Caco-2 (cell line): ENCODE results near the gene SLC9A3. TPM values are rescaled to one million over a fixed set of nuclear protein-coding genes. Genes with fewer than 3 reads are reported as not detected.

ENCODE experiments used
- BruUV-seq: library from RNA; stranded (reverse); fragments of 400-500 nt; replicated peaks from 2 replicates; lab custom pipeline; 2021; lab: Mats Ljungman, UMichigan
- CTCF ChIA-PET: fragments of 300-600 bp; sonication (Branson Sonifier 250); formaldehyde crosslinking; loops from one replicate; lab custom pipeline; 2022; ENCODE audit warnings: antibody characterized with exemption; lab: Charles Lee
- POLR2A ChIA-PET: fragments of 300-600 bp; sonication (Branson Sonifier 250); formaldehyde crosslinking; loops from one replicate; lab custom pipeline; 2022; ENCODE audit warnings: antibody characterized with exemption; lab: Charles Lee
- DNase-seq, 2 experiments: peaks; one replicate each; pipeline versions ENCODE4 v3.0.0 to v3.0.0-alpha.2; 2020 to 2022
- H3K27me3 ChIP-seq: replicated peaks from 2 replicates; pipeline ENCODE4 v1.6.0; 2011; ENCODE audit warnings: low read length; ENCODE audit not compliant: control insufficient read depth, insufficient read depth
- H3K36me3 ChIP-seq: 2 replicates; pipeline ENCODE4 v1.5.1; 2011; ENCODE audit warnings: low read length; ENCODE audit not compliant: control insufficient read depth, insufficient read depth
- H3K4me1 ChIP-seq: fragments of 250-450 bp; sonication (Bioruptor Pico); 2 replicates; pipeline ENCODE4 v1.5.1; 2020; ENCODE audit warnings: mild to moderate bottlenecking
- H3K4me3 ChIP-seq: 2 replicates; pipeline ENCODE4 v1.5.1; 2011; ENCODE audit warnings: low read depth, mild to moderate bottlenecking, control low read depth, low read length
- H3K9me3 ChIP-seq: fragments of 250-450 bp; sonication (Bioruptor Pico); 2 replicates; pipeline ENCODE4 v1.5.1; 2020; ENCODE audit warnings: mild to moderate bottlenecking, moderate library complexity
- H3K27ac Mint-ChIP-seq: one replicate; pipeline ENCODE4 v1.8.0; 2022; ENCODE audit warnings: mixed read lengths; ENCODE audit not compliant: unreplicated experiment
- H3K27me3 Mint-ChIP-seq: one replicate; pipeline ENCODE4 v1.8.0; 2022; ENCODE audit warnings: mixed read lengths; ENCODE audit not compliant: insufficient read depth, unreplicated experiment
- H3K36me3 Mint-ChIP-seq: one replicate; pipeline ENCODE4 v1.8.0; 2022; ENCODE audit warnings: mild to moderate bottlenecking, mixed read lengths; ENCODE audit not compliant: insufficient read depth, unreplicated experiment
- H3K4me1 Mint-ChIP-seq: one replicate; pipeline ENCODE4 v1.8.0; 2022; ENCODE audit warnings: low read depth, mixed read lengths; ENCODE audit not compliant: unreplicated experiment
- H3K4me3 Mint-ChIP-seq: one replicate; pipeline ENCODE4 v1.8.0; 2022; ENCODE audit warnings: mild to moderate bottlenecking, moderate library complexity, mixed read lengths; ENCODE audit not compliant: unreplicated experiment
- H3K9me3 Mint-ChIP-seq: one replicate; pipeline ENCODE4 v1.8.0; 2022; ENCODE audit warnings: mixed read lengths; ENCODE audit not compliant: unreplicated experiment
- CTCF ChIP-seq, 2 experiments: fragments of 200-600 bp in 1 of 2; IDR thresholded peaks; 1 replicate in 1 of 2; 2 replicates in 1 of 2; pipeline versions ENCODE4 v1.5.1 to v1.8.0; 2011 to 2022; ENCODE audit warnings: antibody characterized with exemption in 1 of 2, control low read depth in 1 of 2, inconsistent platforms in 1 of 2, low read depth in 1 of 2, low read length in 1 of 2, mild to moderate bottlenecking in 1 of 2, moderate library complexity in 1 of 2; ENCODE audit not compliant: insufficient read depth in 1 of 2, severe bottlenecking in 1 of 2, unreplicated experiment in 1 of 2
- intact Hi-C: fragments of 100-400 bp; cut with micrococcal nuclease; formaldehyde crosslinking; loops from one replicate; pipeline ENCODE4 v1.10.0; 2022; ENCODE audit not compliant: unreplicated experiment
- total RNA-seq: library from RNA; stranded (reverse); gene quantifications from 2 replicates; pipeline ENCODE4 v1.2.3, GENCODE V29; 2022

Gene SLC9A3
- total RNA-seq, 1 experiment from 2014 or later: 3.4 TPM

DNA sequence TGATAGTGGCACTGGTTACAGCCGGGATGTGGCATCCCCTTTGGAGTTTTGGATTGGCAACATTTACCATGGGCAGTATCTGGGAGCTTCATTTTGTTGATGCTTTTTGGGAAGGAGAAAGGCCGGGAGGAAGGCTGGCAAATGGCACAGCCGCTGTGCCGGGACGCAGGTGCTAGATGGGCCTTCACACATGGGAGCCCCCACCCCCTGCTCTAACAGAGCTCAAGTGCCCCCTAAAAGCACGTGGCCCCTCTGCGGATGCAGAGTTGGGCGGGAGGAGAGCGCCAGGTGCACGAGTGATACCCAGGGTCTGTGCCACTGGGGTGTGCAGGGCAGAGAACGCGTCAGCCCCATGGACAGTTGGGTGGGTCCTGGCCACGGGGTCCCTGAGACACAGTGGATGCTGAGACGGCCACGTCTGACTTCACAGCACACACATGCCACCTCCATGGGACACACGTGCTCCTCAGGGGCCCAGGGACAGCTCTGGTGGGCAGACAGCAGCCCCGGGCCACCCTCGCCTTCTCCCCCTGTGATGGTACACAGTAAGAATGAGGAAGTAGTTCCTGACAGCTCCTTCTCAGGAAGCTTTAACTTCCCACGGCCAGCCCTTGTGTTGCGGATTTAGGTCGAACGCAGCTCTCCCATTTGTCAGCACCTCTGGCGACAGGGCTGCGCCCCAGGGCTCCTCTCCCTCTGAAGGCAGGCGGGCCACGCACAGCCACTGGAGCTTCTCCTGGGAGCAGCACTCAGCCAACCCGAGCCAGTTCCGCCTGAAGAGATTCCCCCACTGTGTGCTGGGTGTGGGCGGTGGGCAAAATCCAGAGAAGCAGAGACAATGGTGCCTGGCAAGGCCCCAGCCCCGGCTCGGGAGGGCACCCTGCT is 10.8 kb downstream of the SLC9A3 start:
- Histone ChIP-seq H3K9me3 (no peaks in the 10 kb centered on the region), H3K36me3 (no peaks in the 10 kb centered on the region), H3K4me3 (no peak overlapping the region), H3K27me3 (no peaks in the 10 kb centered on the region), H3K4me1 (no peaks in the 10 kb centered on the region; the same call in 1 of the 2 replicates)
- Mint-ChIP-seq H3K9me3 (peaks cover 16% of the 10 kb centered on the region), H3K4me3 (no peak overlapping the region), H3K27ac (no peak overlapping the region), H3K36me3 (no peaks in the 10 kb centered on the region), H3K27me3 (peaks cover 14% of the 10 kb centered on the region), H3K4me1 (no peaks in the 10 kb centered on the region)
- CTCF ChIA-PET: no interaction called here
- POLR2A ChIA-PET: no interaction called here
- BruUV-seq: no TSS peak
- intact Hi-C loops: no loop called here
- TF ChIP-seq CTCF (IDR thresholded peaks at IDR 0.05; ENCODE audit: insufficient read depth in 1 of 2, low read depth in 1 of 2, low read length in 1 of 2, severe bottlenecking in 1 of 2, unreplicated experiment in 1 of 2): no peak
- no peak for DNase-seq

DNA sequence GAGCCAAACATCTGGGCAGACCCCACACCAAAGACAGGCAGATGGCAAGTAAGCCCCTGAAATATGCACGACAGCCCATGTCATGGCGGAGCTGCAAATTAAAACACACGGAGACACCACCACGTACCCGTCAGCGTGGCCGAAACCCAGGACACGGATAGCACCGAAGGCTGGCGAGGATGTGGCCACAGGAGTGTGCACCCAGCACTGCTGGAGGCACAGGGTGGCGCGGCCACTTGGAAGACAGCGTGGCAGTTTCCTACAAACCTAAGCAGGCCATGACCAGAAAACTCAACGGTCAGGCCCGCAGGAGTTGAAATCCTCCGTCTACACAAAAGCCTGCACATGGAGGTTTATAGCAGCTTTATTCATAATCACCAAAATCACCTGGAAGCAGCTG is 12.8 kb downstream of the SLC9A3 start:
- Histone ChIP-seq H3K27me3 (no peaks in the 10 kb centered on the region), H3K36me3 (no peaks in the 10 kb centered on the region), H3K4me1 (peaks cover 2% of the 10 kb centered on the region), H3K4me3 (no peak overlapping the region), H3K9me3 (no peaks in the 10 kb centered on the region)
- Mint-ChIP-seq H3K36me3 (no peaks in the 10 kb centered on the region), H3K4me3 (no peak overlapping the region), H3K27me3 (peaks cover 5% of the 10 kb centered on the region), H3K4me1 (no peaks in the 10 kb centered on the region), H3K9me3 (no peaks in the 10 kb centered on the region), H3K27ac (no peak overlapping the region)
- intact Hi-C loops: no loop called here
- DNase-seq: no peak
- BruUV-seq: no TSS peak
- ChIA-PET POLR2A (no interaction called here), CTCF (no interaction called here)
- TF ChIP-seq CTCF (IDR thresholded peaks at IDR 0.05; ENCODE audit: insufficient read depth in 1 of 2, low read depth in 1 of 2, low read length in 1 of 2, severe bottlenecking in 1 of 2, unreplicated experiment in 1 of 2): no peak

GRCh38 chr5:510521-510920 is 13.7 kb downstream of the SLC9A3 start:
- no peak for TF ChIP-seq CTCF (IDR thresholded peaks at IDR 0.05; ENCODE audit: insufficient read depth in 1 of 2, low read depth in 1 of 2, low read length in 1 of 2, severe bottlenecking in 1 of 2, unreplicated experiment in 1 of 2)
- intact Hi-C loops: no loop called here
- H3K4me1 Mint-ChIP-seq: peaks cover 6% of the 10 kb centered on the region
- Histone ChIP-seq H3K27me3 (no peaks in the 10 kb centered on the region), H3K4me1 (peaks cover 10% of the 10 kb centered on the region), H3K9me3 (no peaks in the 10 kb centered on the region), H3K4me3 (no peak overlapping the region), H3K36me3 (no peaks in the 10 kb centered on the region)
- no peaks in the 10 kb centered on the region for H3K9me3 Mint-ChIP-seq
- H3K27ac Mint-ChIP-seq: no peak overlapping the region
- no peaks in the 10 kb centered on the region for H3K36me3 Mint-ChIP-seq
- BruUV-seq: no TSS peak
- ChIA-PET CTCF (no interaction called here), POLR2A (no interaction called here)
- DNase-seq: no peak
- H3K4me3 Mint-ChIP-seq: no peak overlapping the region
- peaks cover 5% of the 10 kb centered on the region for H3K27me3 Mint-ChIP-seq
